GM23338 (cell line): ENCODE data around the gene TAGLN2. TPM values are rescaled to one million over a fixed set of nuclear protein-coding genes. Genes with fewer than 3 reads are reported as not detected.

Experiments used
- ATAC-seq: fragments of 200-7000 bp; cut with Tn5 transposase; 3 replicates; pipeline ENCODE4 v1.9.1; 2020
- DNase-seq: peaks from one replicate; pipeline ENCODE4 v3.0.0-alpha.2; 2015; ENCODE audit warnings: low spot score
- H2AFZ ChIP-seq: fragments of 200-600 bp; sonication (generic); 2 replicates; pipeline ENCODE4 v1.8.0; 2016; ENCODE audit warnings: antibody characterized with exemption, mild to moderate bottlenecking, moderate library complexity
- H3F3A ChIP-seq: fragments of 200-600 bp; sonication (generic); replicated peaks from 2 replicates; pipeline ENCODE4 v1.8.0; 2017; ENCODE audit warnings: antibody characterized with exemption, mixed run types, low read depth
- H3K27ac ChIP-seq: fragments of 200-600 bp; sonication (generic); 2 replicates; pipeline ENCODE4 v1.6.1; 2016; ENCODE audit warnings: low read depth
- H3K27me3 ChIP-seq: fragments of 200-600 bp; sonication (generic); 2 replicates; pipeline ENCODE4 v1.8.0; 2016; ENCODE audit warnings: mild to moderate bottlenecking, mixed run types, moderate library complexity; ENCODE audit not compliant: insufficient read depth
- H3K36me3 ChIP-seq: fragments of 200-600 bp; sonication (generic); 2 replicates; pipeline ENCODE4 v1.8.0; 2016; ENCODE audit warnings: mild to moderate bottlenecking; ENCODE audit not compliant: insufficient read depth
- H3K4me1 ChIP-seq: fragments of 200-600 bp; sonication (generic); 2 replicates; pipeline ENCODE4 v1.8.0; 2016; ENCODE audit warnings: mild to moderate bottlenecking, moderate library complexity; ENCODE audit not compliant: insufficient read depth
- H3K4me2 ChIP-seq: fragments of 200-600 bp; sonication (generic); 2 replicates; pipeline ENCODE4 v1.7.1; 2017; ENCODE audit warnings: mixed run types
- H3K4me3 ChIP-seq: fragments of 200-600 bp; sonication (generic); 2 replicates; pipeline ENCODE4 v1.6.1; 2016; ENCODE audit warnings: mixed run types
- H3K79me2 ChIP-seq: fragments of 200-600 bp; sonication (generic); replicated peaks from 2 replicates; pipeline ENCODE4 v1.8.0; 2017; ENCODE audit warnings: mild to moderate bottlenecking; ENCODE audit not compliant: insufficient read depth
- H3K9me2 ChIP-seq: fragments of 200-600 bp; sonication (generic); 2 replicates; pipeline ENCODE4 v1.8.0; 2017; ENCODE audit not compliant: insufficient read depth
- H4K20me1 ChIP-seq: fragments of 200-600 bp; sonication (generic); replicated peaks from 2 replicates; pipeline ENCODE4 v1.8.0; 2017; ENCODE audit warnings: mild to moderate bottlenecking; ENCODE audit not compliant: insufficient read depth
- H3K27ac Mint-ChIP-seq: 2 replicates; pipeline ENCODE4 v1.8.0; 2020; ENCODE audit warnings: inconsistent platforms, mild to moderate bottlenecking, moderate library complexity, mixed read lengths
- H3K27me3 Mint-ChIP-seq: 3 replicates; pipeline ENCODE4 v1.8.0; 2022; ENCODE audit warnings: low read depth, mild to moderate bottlenecking, moderate library complexity, mixed read lengths, inconsistent platforms; ENCODE audit not compliant: insufficient read depth, poor library complexity
- H3K36me3 Mint-ChIP-seq: 3 replicates; pipeline ENCODE4 v1.8.0; 2021; ENCODE audit warnings: low read depth, mild to moderate bottlenecking, inconsistent platforms, moderate library complexity, mixed read lengths
- H3K4me1 Mint-ChIP-seq: 3 replicates; pipeline ENCODE4 v1.8.0; 2020; ENCODE audit warnings: mild to moderate bottlenecking, inconsistent platforms, mixed read lengths
- H3K4me3 Mint-ChIP-seq: 3 replicates; pipeline ENCODE4 v1.8.0; 2021; ENCODE audit warnings: moderate library complexity, mild to moderate bottlenecking, inconsistent platforms, mixed read lengths
- H3K9me3 Mint-ChIP-seq: 3 replicates; pipeline ENCODE4 v1.8.0; 2020; ENCODE audit warnings: moderate library complexity, mild to moderate bottlenecking, inconsistent platforms, mixed read lengths
- CTCF ChIP-seq, 2 experiments: fragments of 200-600 bp in 1 of 2; sonication (generic) in 1 of 2; conservative IDR thresholded peaks; 2 replicates each; pipeline versions ENCODE4 v1.5.1 to v1.6.1; 2016 to 2017; ENCODE audit warnings: antibody characterized with exemption in 2 of 2, low read depth in 2 of 2, mild to moderate bottlenecking in 2 of 2, moderate library complexity in 1 of 2
- JUNB ChIP-seq: IDR thresholded peaks from one replicate; pipeline ENCODE4 v1.6.1; 2016; ENCODE audit warnings: antibody characterized with exemption; ENCODE audit not compliant: unreplicated experiment
- REST ChIP-seq: IDR thresholded peaks from one replicate; pipeline ENCODE4 v1.6.1; 2018; ENCODE audit warnings: antibody characterized with exemption; ENCODE audit not compliant: unreplicated experiment
- ZNF114 ChIP-seq: fragments of 250-450 bp; sonication (Bioruptor Pico); IDR thresholded peaks from 2 replicates; pipeline ENCODE4 v1.5.0; 2020; ENCODE audit warnings: mild to moderate bottlenecking, moderate library complexity
- polyA plus RNA-seq: library from polyadenylated mRNA; unstranded; fragments of >200 nt; fragmentation: Nextera tagmentation; extraction: Ambion mirVana; gene quantifications from 2 replicates; pipeline ENCODE4 v1.2.1, GENCODE V29; 2016
- total RNA-seq: library from RNA; depleted of rRNA; stranded (reverse); fragments of >200 nt; shearing (Covaris generic); gene quantifications from 2 replicates; pipeline ENCODE4 v1.2.3, GENCODE V29; 2014
- TF ChIP-seq, protein P1 (sequence below): IDR thresholded peaks from 2 replicates; pipeline ENCODE4 v1.6.1; 2016; ENCODE audit warnings: antibody characterized with exemption

The TAGLN2 gene
- total and polyA plus RNA-seq, 2 experiments from 2014 or later = 58.2 to 60.1 TPM

DNA sequence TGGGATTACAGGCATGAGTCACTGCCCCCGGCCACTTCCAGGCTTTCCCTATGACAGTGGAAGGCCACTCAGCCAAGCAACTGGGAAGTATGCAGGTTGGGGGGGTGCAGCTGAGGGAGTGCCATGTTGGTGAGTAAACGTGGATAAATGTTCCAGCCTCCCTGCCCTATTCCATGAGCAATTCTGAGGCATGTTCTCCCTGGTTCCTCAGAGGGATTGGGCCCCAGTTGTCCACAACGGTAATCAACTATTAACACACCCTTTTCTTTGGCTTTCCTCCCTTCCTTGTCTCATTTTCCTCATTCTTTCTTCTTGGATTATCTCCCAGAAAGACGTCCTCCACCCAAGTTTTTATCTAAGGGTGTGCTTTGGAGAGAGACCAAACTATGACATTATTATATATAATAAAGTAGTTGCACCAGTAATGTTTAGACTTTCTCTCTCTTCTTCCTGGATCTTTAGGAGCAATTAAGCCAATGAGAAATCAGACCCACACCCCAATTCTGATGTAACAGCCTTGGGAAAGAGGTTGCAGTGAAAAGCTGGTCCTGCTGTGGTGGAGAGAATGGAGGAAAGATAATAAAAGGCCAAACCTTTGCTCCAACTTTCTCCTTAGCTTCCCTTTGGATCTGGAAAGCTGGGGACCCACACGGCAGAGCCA lies 35.5 kb upstream of the TAGLN2 start (continued):
- no peak for TF ChIP-seq CTCF (conservative IDR thresholded peaks at IDR 0.05; ENCODE audit: low read depth in 2 of 2)

- Histone ChIP-seq H3K79me2 (no peaks in the 10 kb centered on the region), H3K9me2 (no peaks in the 10 kb centered on the region), H3K4me2 (no peak overlapping the region), H3K4me3 (no peak overlapping the region), H3F3A (no peaks in the 10 kb centered on the region), H3K27ac (no peak overlapping the region), H4K20me1 (no peaks in the 10 kb centered on the region), H3K27me3 (no peaks in the 10 kb centered on the region), H3K36me3 (no peaks in the 10 kb centered on the region), H3K4me1 (peaks cover 7% of the 10 kb centered on the region; the same call in 1 of the 2 replicates), H2AFZ (peak overlapping the region; percentile 7; the same call in 1 of the 2 replicates)
- Mint-ChIP-seq H3K27me3 (peaks cover 4% of the 10 kb centered on the region), H3K4me3 (no peak overlapping the region), H3K27ac (no peak overlapping the region), H3K36me3 (no peaks in the 10 kb centered on the region), H3K4me1 (peaks cover 2% of the 10 kb centered on the region), H3K9me3 (no peaks in the 10 kb centered on the region)
- no peak for TF ChIP-seq JUNB
- TF ChIP-seq, protein P1, sequence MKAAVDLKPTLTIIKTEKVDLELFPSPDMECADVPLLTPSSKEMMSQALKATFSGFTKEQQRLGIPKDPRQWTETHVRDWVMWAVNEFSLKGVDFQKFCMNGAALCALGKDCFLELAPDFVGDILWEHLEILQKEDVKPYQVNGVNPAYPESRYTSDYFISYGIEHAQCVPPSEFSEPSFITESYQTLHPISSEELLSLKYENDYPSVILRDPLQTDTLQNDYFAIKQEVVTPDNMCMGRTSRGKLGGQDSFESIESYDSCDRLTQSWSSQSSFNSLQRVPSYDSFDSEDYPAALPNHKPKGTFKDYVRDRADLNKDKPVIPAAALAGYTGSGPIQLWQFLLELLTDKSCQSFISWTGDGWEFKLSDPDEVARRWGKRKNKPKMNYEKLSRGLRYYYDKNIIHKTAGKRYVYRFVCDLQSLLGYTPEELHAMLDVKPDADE = no peak
- no peak for TF ChIP-seq REST
- DNase-seq (no peak), ATAC-seq (no peak; the same call in 2 of the 3 replicates)
These were observed 34.1 kb upstream of the TAGLN2 start for GRCh38 chr1:159959451-159959850.

GRCh38 chr1:159958719-159959380 lies 33.5 kb upstream of the TAGLN2 start:
- H3K27ac ChIP-seq = no peak overlapping the region
- Mint-ChIP-seq H3K27ac (no peak overlapping the region), H3K4me1 (peaks cover 2% of the 10 kb centered on the region; the same call in 2 of the 3 replicates), H3K36me3 (no peaks in the 10 kb centered on the region), H3K27me3 (peaks cover 5% of the 10 kb centered on the region), H3K4me3 (no peak overlapping the region), H3K9me3 (no peaks in the 10 kb centered on the region)
- H3K79me2 ChIP-seq = no peaks in the 10 kb centered on the region
- no peak overlapping the region for H3K4me2 ChIP-seq
- no peak for ATAC-seq
- peaks cover 1% of the 10 kb centered on the region; the same call in 1 of the 2 replicates for H3K4me1 ChIP-seq
- H3K27me3 ChIP-seq = no peaks in the 10 kb centered on the region
- H3F3A ChIP-seq = no peaks in the 10 kb centered on the region
- H3K4me3 ChIP-seq = no peak overlapping the region
- no peak for DNase-seq
- H2AFZ ChIP-seq = peak overlapping the region; percentile 7; the same call in 1 of the 2 replicates
- no peaks in the 10 kb centered on the region for H3K9me2 ChIP-seq
- H4K20me1 ChIP-seq = no peaks in the 10 kb centered on the region
- no peaks in the 10 kb centered on the region for H3K36me3 ChIP-seq
- TF ChIP-seq ZNF114 (CRISPR knock-in tag) = no peak
